Kidney (tissue), 14 donors: Measurements from ENCODE around the gene HAUS1. TPM values are rescaled to one million over a fixed set of nuclear protein-coding genes. Genes with fewer than 3 reads are reported as not detected.
"Not testable (repeated sequence)": the region's sequence is repeated elsewhere in the genome, so short reads cannot be mapped to it uniquely, and the experiment has no call there.

Experiments used
- DNase-seq, 5 donors: peaks; one replicate each; pipeline ENCODE4 v3.0.0-alpha.2; 2013 to 2020
- FAIRE-seq: peaks from 2 replicates; lab custom pipeline; 2012; peaks lifted over from hg19 to GRCh38; lab: Jason Lieb, UNC
- H3K27ac ChIP-seq, 2 donors: one replicate each; pipeline ENCODE4 v1.7.0; 2013; ENCODE audit warnings: low read depth in 2 of 2, low read length in 2 of 2, inconsistent platforms in 1 of 2
- H3K27me3 ChIP-seq: one replicate; pipeline ENCODE4 v1.7.1; 2013; ENCODE audit warnings: low read length, inconsistent platforms; ENCODE audit not compliant: control insufficient read depth, insufficient read depth
- H3K36me3 ChIP-seq, 3 donors: one replicate each; pipeline versions ENCODE4 v1.7.0 to v1.7.1; 2013; ENCODE audit warnings: low read length in 3 of 3, control low read depth in 1 of 3, inconsistent platforms in 1 of 3; ENCODE audit not compliant: insufficient read depth in 3 of 3, control insufficient read depth in 2 of 3
- H3K4me1 ChIP-seq, 3 donors: one replicate each; pipeline versions ENCODE4 v1.7.0 to v1.7.1; 2013; ENCODE audit warnings: low read length in 3 of 3, inconsistent platforms in 1 of 3, low read depth in 1 of 3; ENCODE audit not compliant: control insufficient read depth in 2 of 3, insufficient read depth in 2 of 3
- H3K4me3 ChIP-seq, 3 donors: one replicate each; pipeline versions ENCODE4 v1.7.0 to v1.8.1; 2013; ENCODE audit warnings: low read length in 3 of 3, control low read depth in 1 of 3, inconsistent platforms in 1 of 3
- H3K9ac ChIP-seq, 3 donors: one replicate each; pipeline versions ENCODE4 v1.7.0 to v1.7.1; 2013; ENCODE audit warnings: low read length in 3 of 3, control low read depth in 1 of 3, inconsistent platforms in 1 of 3
- H3K9me3 ChIP-seq, 3 donors: one replicate each; pipeline versions ENCODE4 v1.7.0 to v1.7.1; 2013; ENCODE audit warnings: low read length in 3 of 3, control low read depth in 1 of 3, inconsistent platforms in 1 of 3; ENCODE audit not compliant: control insufficient read depth in 2 of 3, insufficient read depth in 1 of 3
- CTCF ChIP-seq: IDR thresholded peaks from 3 replicates; pipeline ENCODE4 v1.5.1; 2012; ENCODE audit warnings: mild to moderate bottlenecking, moderate library complexity, borderline replicate concordance; ENCODE audit not compliant: insufficient read depth; ENCODE audit errors: extremely low read depth
- intact Hi-C: fragments of 100-400 bp; cut with DNase I; formaldehyde crosslinking; loops from one replicate; pipeline ENCODE4 v1.11.1; 2022
- polyA plus RNA-seq: library from polyadenylated mRNA; stranded (reverse); fragments of 350-450 nt; fragmentation: Illumina TruSeq; extraction: RNeasy Lipid Tissue Mini Kit (QIAGEN cat#74804); gene quantifications from one replicate; pipeline ENCODE4 v1.2.3, GENCODE V29; 2014; ENCODE audit warnings: low read depth, low replicate concordance; ENCODE audit not compliant: insufficient read depth
- total RNA-seq: library from RNA; stranded (reverse); fragmentation: NEBNext Ultra II Directional; extraction: Animal tissue kit (Norgen Biotek cat#: 25700); gene quantifications from one replicate; pipeline ENCODE4 v1.2.1, GENCODE V29; 2021
- donor health status: control.
- donor health status: control.
- donor health status: control.
- donor health status: control.
- donor health status: control.
- donor health status: DM: yes; HTN: yes; CAD: no.
- donor health status: Normal renal cell carcinoma (clear cell type).

HAUS1 gene
- total and polyA plus RNA-seq, 2 donors from 2014 or later = 18.6 to 22.2 TPM

- Histone ChIP-seq H3K27me3 (no peaks in the 10 kb centered on the region), H3K36me3 (peaks cover 0 to 2% (median 0%) of the 10 kb centered on the region in 3 donors), H3K9me3 (no peaks in the 10 kb centered on the region), H3K9ac (no peak overlapping the region), H3K4me1 (no peaks in the 10 kb centered on the region), H3K27ac (no peak overlapping the region), H3K4me3 (no peak overlapping the region)
- no peak for TF ChIP-seq CTCF
- DNase-seq = peak in 1 of 5 donors; percentile 18
- intact Hi-C loops = no loop called here
- no peak for FAIRE-seq
These were observed 25.9 kb downstream of the HAUS1 start for GRCh38 chr18:46130061-46130460.

DNA sequence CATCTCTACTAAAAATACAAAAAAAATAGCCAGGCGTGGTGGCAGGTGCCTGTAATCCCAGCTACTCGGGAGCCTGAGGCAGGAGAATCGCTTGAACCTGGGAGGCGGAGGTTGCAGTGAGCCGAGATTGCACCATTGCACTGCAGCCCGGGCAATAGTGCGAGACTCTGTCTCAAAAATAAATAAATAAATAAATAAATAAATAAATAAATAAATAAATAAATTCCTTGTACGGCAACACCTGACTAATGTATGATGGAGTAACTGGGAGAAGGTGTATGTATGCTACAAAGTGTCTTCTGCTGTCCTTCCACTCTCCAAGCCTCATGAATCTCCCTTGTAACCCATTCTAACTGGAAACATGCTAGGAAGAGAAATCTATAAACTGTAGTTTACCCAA lies 26.4 kb downstream of the HAUS1 start:
- FAIRE-seq, DNase-seq, H3K36me3 ChIP-seq, H3K9ac ChIP-seq, H3K4me1 ChIP-seq, H3K9me3 ChIP-seq, intact Hi-C loops, H3K27ac ChIP-seq, H3K4me3 ChIP-seq, H3K27me3 ChIP-seq: not testable (repeated sequence)

- TF ChIP-seq CTCF = no peak
- FAIRE-seq (no peak), DNase-seq (no peak)
These were observed 29.3 kb downstream of the HAUS1 start for GRCh38 chr18:46133534-46133933.

GRCh38 chr18:46134920-46135675 lies 30.9 kb downstream of the HAUS1 start:
- H3K4me3 ChIP-seq = no peak overlapping the region
- TF ChIP-seq CTCF = no peak
- H3K36me3 ChIP-seq = no peaks in the 10 kb centered on the region
- no peak overlapping the region for H3K27ac ChIP-seq
- intact Hi-C loops = no loop called here
- H3K27me3 ChIP-seq = no peaks in the 10 kb centered on the region
- H3K9ac ChIP-seq = no peak overlapping the region
- no peaks in the 10 kb centered on the region for H3K9me3 ChIP-seq
- FAIRE-seq (no peak), DNase-seq (peak in 1 of 5 donors; percentile 9)
- no peaks in the 10 kb centered on the region for H3K4me1 ChIP-seq

More at GRCh38 chr18:46133534-46133933, 29.3 kb downstream of the HAUS1 start:
- no peak overlapping the region for H3K27ac ChIP-seq
- H3K4me3 ChIP-seq = no peak overlapping the region
- intact Hi-C loops = no loop called here
- no peak overlapping the region for H3K9ac ChIP-seq
- no peaks in the 10 kb centered on the region for H3K9me3 ChIP-seq
- no peaks in the 10 kb centered on the region for H3K4me1 ChIP-seq
- no peaks in the 10 kb centered on the region for H3K27me3 ChIP-seq
- peaks cover 0 to 2% (median 0%) of the 10 kb centered on the region in 3 donors for H3K36me3 ChIP-seq
